DMS 273 (cell line): ENCODE measurements around the gene ABCG1.
"Not testable (repeated sequence)": the region's sequence is repeated elsewhere in the genome, so short reads cannot be mapped to it uniquely, and the experiment has no call there.

ENCODE experiments used
- DNase-seq: peaks from one replicate; lab custom pipeline; 2025; ENCODE audit not compliant: unreplicated experiment; lab: John Stamatoyannopoulos, UW

The ABCG1 gene

GRCh38 chr21:42288962-42289361, 70.0 kb downstream of the ABCG1 start:
- no peak for DNase-seq

GRCh38 chr21:42289926-42290325, 71.0 kb downstream of the ABCG1 start:
- DNase-seq: no peak

GRCh38 chr21:42290505-42290904, 71.6 kb downstream of the ABCG1 start:
- DNase-seq: no peak

GRCh38 chr21:42291003-42291750, 72.2 kb downstream of the ABCG1 start:
- no peak for DNase-seq

GRCh38 chr21:42291751-42292562, 73.0 kb downstream of the ABCG1 start:
- DNase-seq: no peak

- DNase-seq: not testable (repeated sequence)
These were observed 73.7 kb downstream of the ABCG1 start for GRCh38 chr21:42292563-42293142.

GRCh38 chr21:42293649-42294272, 74.8 kb downstream of the ABCG1 start:
- DNase-seq: no peak

GRCh38 chr21:42294273-42294880, 75.4 kb downstream of the ABCG1 start:
- DNase-seq: no peak

GRCh38 chr21:42295845-42296244, 76.9 kb downstream of the ABCG1 start:
- no peak for DNase-seq

- no peak for DNase-seq
These were observed 77.6 kb downstream of the ABCG1 start for GRCh38 chr21:42296501-42296900.

GRCh38 chr21:42297377-42297776, 78.4 kb downstream of the ABCG1 start:
- no peak for DNase-seq

- no peak for DNase-seq
These were observed 79.3 kb downstream of the ABCG1 start for GRCh38 chr21:42298237-42298636.

- no peak for DNase-seq
These were observed 79.7 kb downstream of the ABCG1 start for GRCh38 chr21:42298657-42299056.

- DNase-seq: no peak
These were observed 80.5 kb downstream of the ABCG1 start for GRCh38 chr21:42299324-42300044.

GRCh38 chr21:42300045-42300583, 81.2 kb downstream of the ABCG1 start:
- no peak for DNase-seq

- DNase-seq: no peak
These were observed 82.0 kb downstream of the ABCG1 start for GRCh38 chr21:42300956-42301355.

GRCh38 chr21:42301371-42302075, 82.6 kb downstream of the ABCG1 start:
- no peak for DNase-seq

GRCh38 chr21:42302076-42302650, 83.2 kb downstream of the ABCG1 start:
- no peak for DNase-seq

GRCh38 chr21:42302794-42303193, 83.9 kb downstream of the ABCG1 start:
- DNase-seq: no peak
